GM19395 (cell line): ENCODE results near the gene MBP.

Source experiments
- ATAC-seq: cut with Tn5 transposase; IDR thresholded peaks from one replicate; pipeline ENCODE4 v1.9.1; 2021; ENCODE audit warnings: mild to moderate bottlenecking, moderate library complexity; ENCODE audit not compliant: unreplicated experiment

The MBP gene

GRCh38 chr18:77088963-77089722, 43.4 kb downstream of the MBP start:
- ATAC-seq: no peak

GRCh38 chr18:77087393-77088141, 45.0 kb downstream of the MBP start:
- ATAC-seq: no peak

GRCh38 chr18:77086656-77087392, 45.8 kb downstream of the MBP start:
- ATAC-seq: no peak

GRCh38 chr18:77086034-77086433, 46.5 kb downstream of the MBP start:
- no peak for ATAC-seq

GRCh38 chr18:77084688-77085035, 47.9 kb downstream of the MBP start:
- no peak for ATAC-seq

GRCh38 chr18:77082316-77082955, 50.1 kb downstream of the MBP start:
- no peak for ATAC-seq

- ATAC-seq: no peak
These were observed 51.2 kb downstream of the MBP start for GRCh38 chr18:77081390-77081778.

- peak; percentile 83 for ATAC-seq
These were observed 52.5 kb downstream of the MBP start for GRCh38 chr18:77079954-77080682.

GRCh38 chr18:77079088-77079487, 53.5 kb downstream of the MBP start:
- ATAC-seq: no peak

GRCh38 chr18:77078690-77079070, 53.9 kb downstream of the MBP start:
- ATAC-seq: no peak

GRCh38 chr18:77077941-77078689, 54.5 kb downstream of the MBP start:
- no peak for ATAC-seq

- no peak for ATAC-seq
These were observed 55.2 kb downstream of the MBP start for GRCh38 chr18:77077401-77077800.

- ATAC-seq: no peak
These were observed 56.5 kb downstream of the MBP start for GRCh38 chr18:77076111-77076510.

- no peak for ATAC-seq
These were observed 58.2 kb downstream of the MBP start for GRCh38 chr18:77074431-77074830.

GRCh38 chr18:77073336-77074093, 59.1 kb downstream of the MBP start:
- ATAC-seq: no peak

GRCh38 chr18:77072566-77072965, 60.0 kb downstream of the MBP start:
- ATAC-seq: no peak

GRCh38 chr18:77071711-77072292, 60.8 kb downstream of the MBP start:
- no peak for ATAC-seq

GRCh38 chr18:77071061-77071460, 61.5 kb downstream of the MBP start:
- no peak for ATAC-seq

- no peak for ATAC-seq
These were observed 62.0 kb downstream of the MBP start for GRCh38 chr18:77070627-77071026.
